Frontal cortex (tissue), 4 donors: ENCODE data around the gene DPP10. TPM values are rescaled to one million over a fixed set of nuclear protein-coding genes. Genes with fewer than 3 reads are reported as not detected.
A peak's percentile ranks its signal among the peaks of the same experiment; 100 is the strongest.
"Not testable (repeated sequence)": the region's sequence is repeated elsewhere in the genome, so short reads cannot be mapped to it uniquely, and the experiment has no call there.

Experiments
- DNase-seq, 2 donors: peaks; one replicate each; pipeline ENCODE4 v3.0.0; 2012; ENCODE audit warnings: low spot score in 2 of 2
- FAIRE-seq: peaks from 2 replicates; lab custom pipeline; 2012; peaks lifted over from hg19 to GRCh38; lab: Jason Lieb, UNC
- total RNA-seq: library from RNA; depleted of rRNA; stranded (reverse); fragments of >200 nt; gene quantifications from one replicate; pipeline ENCODE4 v1.2.3, GENCODE V29; 2014
- donor health status: control.
- donor health status: control.
- donor health status: control.

DPP10 gene
- total RNA-seq, 1 donor from 2014 or later: 74.6 TPM

DNA sequence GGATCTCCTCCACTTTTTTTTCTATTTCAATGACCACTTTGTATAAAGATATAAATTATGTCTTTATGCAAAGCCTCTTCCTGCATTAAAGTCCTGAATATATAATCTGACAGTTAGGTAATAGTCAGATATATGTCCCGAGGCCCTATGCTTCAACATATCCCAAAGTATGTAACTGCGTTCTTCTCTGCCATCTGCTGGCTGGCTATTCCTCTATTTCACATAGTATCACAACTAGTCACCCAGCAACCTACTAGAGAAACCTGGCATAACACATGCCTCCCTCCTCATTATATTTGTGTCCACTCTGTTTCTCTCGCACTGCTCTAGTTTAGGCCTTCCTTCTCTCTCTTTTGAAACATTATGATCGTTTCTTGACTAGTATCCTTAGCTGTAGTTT lies 640.8 kb downstream of the DPP10 start:
- FAIRE-seq (no peak), DNase-seq (peak in 1 of 2 donors; percentile 11)

DNA sequence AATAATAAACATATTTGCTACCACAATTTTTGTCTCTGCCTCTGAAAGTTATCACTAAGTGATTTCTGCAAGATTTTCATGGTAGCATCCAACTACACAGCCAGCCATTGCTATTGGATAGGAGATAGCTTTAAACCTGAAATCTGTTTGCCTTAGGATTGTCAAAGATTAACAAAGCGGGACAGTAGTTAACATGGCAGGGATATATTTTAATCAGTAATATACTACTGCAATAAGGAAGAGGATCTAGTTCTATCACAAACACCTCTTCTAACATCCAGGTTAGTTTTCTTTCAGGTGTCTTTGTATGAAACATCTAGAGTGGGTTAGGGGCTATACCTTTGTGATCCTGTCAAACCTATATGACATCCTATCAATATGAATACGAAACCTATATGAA lies 641.3 kb downstream of the DPP10 start:
- DNase-seq (no peak), FAIRE-seq (no peak)

DNA sequence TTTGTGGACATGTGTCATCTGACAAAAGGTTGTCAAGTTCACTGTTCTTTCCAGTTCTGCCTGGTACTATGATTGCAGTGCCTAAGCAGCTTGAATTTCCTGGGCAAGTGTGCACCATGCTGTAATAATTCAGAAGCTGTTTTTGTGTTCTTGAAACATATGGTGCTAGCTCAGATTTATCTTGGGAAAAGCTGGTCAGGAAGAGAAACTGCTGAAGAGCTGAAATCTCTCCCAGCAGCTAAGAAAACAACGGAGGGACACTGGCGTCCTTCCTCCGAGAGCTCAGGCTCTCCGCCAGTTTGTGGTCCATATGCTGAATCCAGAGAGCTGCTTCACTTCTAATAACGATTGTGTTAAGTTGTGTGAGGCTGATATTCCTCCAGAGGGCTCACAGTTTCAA lies 642.0 kb downstream of the DPP10 start:
- DNase-seq (no peak), FAIRE-seq (no peak)

GRCh38 chr2:115086051-115086620 lies 643.7 kb downstream of the DPP10 start:
- DNase-seq: not testable (repeated sequence)

GRCh38 chr2:115094441-115094840 lies 652.0 kb downstream of the DPP10 start:
- no peak for FAIRE-seq

More at GRCh38 chr2:115086051-115086620, 643.7 kb downstream of the DPP10 start:
- FAIRE-seq: not testable (repeated sequence)

DNA sequence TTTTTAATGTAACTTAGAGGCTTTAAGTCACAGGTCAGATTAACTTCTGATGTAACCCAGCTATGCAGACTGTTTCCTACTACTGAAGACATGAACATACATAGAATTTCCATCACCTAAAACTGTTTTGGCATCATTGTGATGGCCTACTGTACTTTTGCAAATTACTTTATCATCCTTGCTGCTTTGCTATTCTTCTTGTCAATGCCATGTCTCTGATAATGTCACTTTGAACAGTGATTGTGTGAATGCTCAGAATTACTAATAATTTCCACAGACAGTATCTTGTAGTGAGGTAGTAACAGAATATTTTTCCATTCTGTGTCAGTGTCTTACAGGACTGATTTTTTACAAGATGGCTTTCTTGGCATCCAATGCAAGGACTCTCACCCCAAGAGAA lies 663.5 kb downstream of the DPP10 start:
- DNase-seq (no peak), FAIRE-seq (no peak)

More at GRCh38 chr2:115094441-115094840, 652.0 kb downstream of the DPP10 start:
- no peak for DNase-seq

DNA sequence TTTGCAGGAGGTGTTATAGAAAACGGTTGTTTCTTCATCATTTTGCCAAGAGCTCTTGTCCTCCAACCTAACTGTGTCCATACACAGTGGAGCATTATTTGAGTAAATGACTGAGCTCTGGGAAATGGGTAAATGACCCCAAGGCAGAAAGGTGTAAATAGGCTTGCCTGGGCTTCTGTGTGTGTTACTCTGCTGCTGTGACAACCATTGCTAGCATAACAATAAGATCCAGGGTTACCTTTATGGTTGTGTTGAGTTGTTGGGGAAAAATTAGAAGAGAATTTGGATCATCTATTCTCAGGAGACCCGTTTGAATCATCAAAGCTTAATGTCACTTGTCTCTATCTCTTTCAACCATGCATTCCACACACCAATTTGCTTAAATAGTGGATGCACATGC lies 672.7 kb downstream of the DPP10 start:
- no peak for DNase-seq
- FAIRE-seq: no peak

DNA sequence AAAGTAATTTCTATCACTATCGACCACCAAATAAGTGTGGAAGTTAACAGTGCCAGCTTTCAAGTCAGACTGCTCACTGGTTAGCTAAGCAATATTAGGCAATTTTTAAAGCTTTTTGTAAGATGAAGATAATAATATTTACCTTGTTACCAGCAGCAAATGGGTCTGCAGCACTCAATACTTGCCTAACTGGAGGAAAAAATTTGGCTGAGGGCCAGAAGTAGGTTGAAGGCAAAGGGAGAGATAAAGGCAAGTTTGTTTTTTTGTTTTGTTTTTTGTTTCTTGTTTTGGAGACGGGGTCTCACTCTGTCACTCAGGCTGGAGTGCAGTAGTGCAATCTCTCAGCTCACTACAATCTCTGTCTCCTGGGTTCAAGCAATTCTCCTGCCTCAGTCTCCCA lies 675.9 kb downstream of the DPP10 start:
- DNase-seq (no peak), FAIRE-seq (no peak)

DNA sequence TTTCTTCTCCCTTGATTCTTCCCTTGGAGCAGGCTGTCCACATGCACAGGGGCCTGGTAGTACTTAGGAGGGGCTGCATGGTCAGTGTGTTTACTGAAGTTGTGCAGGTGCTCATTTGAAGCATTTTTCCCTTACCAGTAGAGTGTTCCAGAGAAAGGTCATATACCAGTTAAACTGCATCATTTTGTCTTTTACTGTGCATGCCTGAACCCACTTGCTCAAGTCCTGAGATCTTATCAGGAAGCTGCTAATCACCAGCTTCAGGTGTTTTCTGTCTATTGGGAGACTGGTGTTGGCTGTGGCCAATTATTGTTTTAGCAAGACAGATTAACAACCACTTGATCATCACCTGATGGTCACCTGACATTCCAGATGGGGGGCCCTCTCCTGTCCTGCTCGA lies 676.6 kb downstream of the DPP10 start:
- DNase-seq (no peak), FAIRE-seq (no peak)

- FAIRE-seq: no peak
- DNase-seq: no peak
Measured at GRCh38 chr2:115122701-115123100, 680.3 kb downstream of the DPP10 start.

GRCh38 chr2:115124817-115125216 lies 682.4 kb downstream of the DPP10 start:
- DNase-seq (no peak), FAIRE-seq (no peak)

- FAIRE-seq (no peak), DNase-seq (no peak)
Measured at GRCh38 chr2:115129536-115129935, 687.1 kb downstream of the DPP10 start.

GRCh38 chr2:115160531-115161080 lies 718.2 kb downstream of the DPP10 start:
- no peak for FAIRE-seq

GRCh38 chr2:115161081-115161770 lies 718.8 kb downstream of the DPP10 start:
- DNase-seq (peak in 1 of 2 donors; percentile 32), FAIRE-seq (no peak)

More at GRCh38 chr2:115160531-115161080, 718.2 kb downstream of the DPP10 start:
- DNase-seq: no peak

DNA sequence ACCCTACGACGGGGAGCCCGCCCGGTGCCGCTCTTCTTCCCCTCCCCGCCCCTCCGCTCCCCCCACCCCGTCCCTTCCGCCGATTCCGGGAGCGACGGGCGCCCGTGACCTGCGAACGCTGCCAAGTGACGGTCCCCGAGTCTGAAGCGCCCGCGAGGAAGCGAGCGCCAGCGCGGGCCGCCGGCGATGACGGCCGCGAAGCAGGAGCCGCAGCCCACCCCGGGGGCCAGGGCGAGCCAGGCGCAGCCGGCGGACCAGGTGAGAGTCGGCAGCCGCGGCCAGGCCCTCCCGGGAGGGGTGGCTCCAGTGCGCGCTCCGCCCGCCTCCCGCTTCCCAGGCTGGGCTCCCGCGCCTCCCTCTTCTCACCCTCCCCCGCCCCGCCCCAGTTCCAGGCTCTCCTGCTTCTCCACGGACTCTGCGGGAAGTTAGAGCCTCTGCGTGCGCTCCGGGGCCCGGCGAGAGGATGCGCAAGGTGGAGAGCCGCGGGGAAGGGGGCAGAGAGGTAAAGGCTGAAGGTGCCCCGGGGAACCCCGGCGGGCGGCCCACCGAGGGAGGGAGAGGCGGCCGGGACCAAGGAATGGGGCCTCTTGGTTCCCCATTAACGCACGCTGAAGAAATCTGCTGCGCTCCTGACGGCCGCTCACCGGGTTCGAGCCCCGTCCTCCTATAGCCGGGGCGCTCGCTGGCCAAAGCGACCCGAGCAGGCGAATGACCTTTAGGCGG lies 719.5 kb downstream of the DPP10 start:
- FAIRE-seq: no peak
- DNase-seq: peak in 1 of 2 donors; percentile 11

DNA sequence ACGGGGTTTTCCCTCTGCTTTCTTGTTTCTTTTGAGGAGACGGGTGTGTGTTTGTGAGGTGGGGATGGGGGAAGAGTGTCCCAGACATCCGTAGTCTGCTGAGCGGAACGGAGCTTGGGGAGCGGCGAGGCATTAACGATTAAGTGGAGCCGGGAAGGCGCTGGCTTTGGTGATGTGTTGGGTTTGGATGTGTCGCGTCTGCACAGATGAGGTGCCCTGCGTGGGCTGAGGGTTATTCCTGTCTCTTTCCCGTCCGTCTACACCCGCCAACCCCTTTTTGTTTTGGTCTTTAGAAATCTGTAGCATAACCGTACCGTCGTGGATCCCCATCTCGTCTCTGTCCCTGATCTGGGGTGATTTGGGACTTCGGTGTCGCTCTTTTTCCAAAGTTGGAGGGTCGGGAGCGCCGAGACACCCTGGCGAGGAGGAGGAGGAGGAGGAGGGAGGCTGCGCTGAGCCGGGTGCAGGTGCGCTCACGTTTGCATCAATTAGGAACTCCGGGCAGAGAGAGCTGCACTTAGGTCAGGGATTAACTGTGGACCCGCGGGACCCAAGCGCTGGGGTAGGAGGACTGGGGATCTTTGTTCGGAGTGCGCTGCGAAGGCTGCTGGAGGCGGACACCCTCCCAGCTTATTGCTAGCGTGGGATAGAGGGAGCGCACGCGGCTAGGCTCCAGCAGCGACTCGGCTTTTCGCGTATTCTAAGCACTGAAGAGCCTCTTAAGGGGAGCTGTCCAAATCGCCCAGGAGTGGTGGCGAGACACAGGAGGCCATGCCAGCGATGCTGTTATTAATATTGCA lies 720.3 kb downstream of the DPP10 start:
- FAIRE-seq (no peak), DNase-seq (no peak)

DNA sequence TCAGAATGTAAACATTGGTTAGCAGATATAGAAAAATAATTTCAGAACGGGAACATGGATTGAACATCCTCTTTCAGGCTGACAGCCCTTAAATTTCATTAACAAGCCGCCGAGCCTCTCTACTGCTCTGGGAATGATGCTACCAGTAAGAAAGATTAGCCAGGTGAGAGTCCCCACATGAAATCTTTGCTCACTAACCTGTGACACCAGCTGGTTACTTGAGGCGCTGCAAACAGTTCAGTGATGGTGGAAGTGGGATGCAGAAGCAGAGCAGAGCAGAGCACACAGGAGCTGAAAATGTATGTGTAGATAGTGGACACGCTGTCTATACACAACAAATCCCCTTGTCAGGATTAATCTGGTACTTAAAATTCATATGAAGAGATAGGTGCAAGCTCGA lies 721.1 kb downstream of the DPP10 start:
- DNase-seq (no peak), FAIRE-seq (no peak)

DNA sequence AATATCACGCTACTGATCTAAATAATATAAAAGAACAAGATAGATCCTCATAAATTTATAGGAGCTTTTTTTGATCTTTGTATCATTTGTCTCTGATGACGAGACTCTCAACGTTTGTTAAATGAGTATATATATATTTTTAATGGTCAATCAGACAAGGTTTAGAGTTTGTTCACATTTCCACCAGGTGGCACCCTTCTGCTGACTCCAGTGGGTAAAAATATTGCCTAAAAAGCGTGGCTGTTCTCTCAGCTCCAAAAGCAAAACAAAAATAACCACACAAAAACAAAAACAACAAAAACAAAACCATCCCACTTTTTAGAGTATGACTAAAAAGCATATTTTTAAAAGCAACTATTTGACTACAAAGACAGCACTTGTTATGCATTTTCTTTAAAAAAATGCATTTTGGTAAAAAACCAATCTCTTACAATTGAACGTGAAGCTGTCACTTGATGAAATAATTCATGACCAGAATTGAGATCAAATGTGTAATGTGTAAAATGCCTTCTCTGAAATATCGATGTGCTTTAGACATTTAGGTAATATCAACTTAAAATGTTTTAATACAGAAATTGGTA lies 723.2 kb downstream of the DPP10 start:
- FAIRE-seq: no peak
- DNase-seq: peak in 1 of 2 donors; percentile 12

- no peak for FAIRE-seq
Measured at GRCh38 chr2:115168457-115168856, 726.0 kb downstream of the DPP10 start.

GRCh38 chr2:115169814-115170213 lies 727.4 kb downstream of the DPP10 start:
- no peak for FAIRE-seq
- no peak for DNase-seq

More at GRCh38 chr2:115168457-115168856, 726.0 kb downstream of the DPP10 start:
- DNase-seq: no peak
